MM.1S (cell line): ENCODE results near the gene ITSN1.

Source experiments
- DNase-seq: peaks from one replicate; pipeline ENCODE4 v3.0.0-alpha.2; 2015
- H2AFZ ChIP-seq: fragments of 300-600 bp; sonication (generic); 2 replicates; pipeline ENCODE4 v1.6.0; 2016; ENCODE audit warnings: antibody characterized with exemption, low read length
- H3F3A ChIP-seq: fragments of 300-600 bp; sonication (generic); 2 replicates; pipeline ENCODE4 v1.6.1; 2016; ENCODE audit warnings: mild to moderate bottlenecking, antibody characterized with exemption, low read length, moderate library complexity, mixed read lengths; ENCODE audit not compliant: insufficient read depth
- H3K27ac ChIP-seq: fragments of 300-600 bp; sonication (generic); 2 replicates; pipeline ENCODE4 v1.5.1; 2016; ENCODE audit warnings: mild to moderate bottlenecking, low read length
- H3K27me3 ChIP-seq: fragments of 300-600 bp; sonication (generic); replicated peaks from 2 replicates; pipeline ENCODE4 v1.6.0; 2016; ENCODE audit warnings: low read length; ENCODE audit not compliant: insufficient read depth
- H3K36me3 ChIP-seq: fragments of 300-600 bp; sonication (generic); replicated peaks from 2 replicates; pipeline ENCODE4 v1.6.1; 2016; ENCODE audit warnings: mild to moderate bottlenecking, low read length, mixed read lengths; ENCODE audit not compliant: insufficient read depth
- H3K4me1 ChIP-seq: fragments of 300-600 bp; sonication (generic); 2 replicates; pipeline ENCODE4 v1.6.1; 2016; ENCODE audit warnings: low read length, mixed read lengths
- H3K4me2 ChIP-seq: fragments of 300-600 bp; sonication (generic); 2 replicates; pipeline ENCODE4 v1.6.0; 2016; ENCODE audit warnings: low read depth, low read length
- H3K4me3 ChIP-seq: fragments of 300-600 bp; sonication (generic); 2 replicates; pipeline ENCODE4 v1.5.1; 2016; ENCODE audit warnings: low read length, mixed read lengths
- H3K79me2 ChIP-seq: fragments of 300-600 bp; sonication (generic); 2 replicates; pipeline ENCODE4 v1.6.1; 2016; ENCODE audit warnings: mixed run types, low read length, mixed read lengths
- H3K9ac ChIP-seq: fragments of 300-600 bp; sonication (generic); 2 replicates; pipeline ENCODE4 v1.6.1; 2016; ENCODE audit warnings: low read length, mixed read lengths
- H3K9me2 ChIP-seq: fragments of 300-600 bp; sonication (generic); replicated peaks from 2 replicates; pipeline ENCODE4 v1.6.1; 2016; ENCODE audit warnings: mild to moderate bottlenecking, low read length, mixed read lengths; ENCODE audit not compliant: insufficient read depth
- H3K9me3 ChIP-seq: fragments of 300-600 bp; sonication (generic); replicated peaks from 2 replicates; pipeline ENCODE4 v1.6.1; 2016; ENCODE audit warnings: mild to moderate bottlenecking, low read length, mixed read lengths; ENCODE audit not compliant: insufficient read depth
- H4K20me1 ChIP-seq: fragments of 300-600 bp; sonication (generic); 2 replicates; pipeline ENCODE4 v1.6.1; 2016; ENCODE audit warnings: mild to moderate bottlenecking, low read length, moderate library complexity, mixed read lengths; ENCODE audit not compliant: insufficient read depth
- EZH2 ChIP-seq: fragments of 300-600 bp; sonication (generic); optimal IDR thresholded peaks from 2 replicates; pipeline ENCODE3; 2017; ENCODE audit warnings: low read depth, mild to moderate bottlenecking, antibody characterized with exemption, low read length, mixed read lengths
- EZH2phosphoT487 ChIP-seq: fragments of 300-600 bp; sonication (generic); IDR thresholded peaks from 2 replicates; pipeline ENCODE4 v1.6.1; 2018; ENCODE audit warnings: antibody characterized with exemption, low read length
- TF ChIP-seq, protein P1 (sequence below): fragments of 300-600 bp; sonication (generic); IDR thresholded peaks from 2 replicates; pipeline ENCODE4 v1.5.1; 2016; ENCODE audit warnings: antibody characterized with exemption, low read length, mixed read lengths

Gene ITSN1

GRCh38 chr21:33937146-33937545, 294.8 kb downstream of the ITSN1 start:
- Histone ChIP-seq H3F3A (no peaks in the 10 kb centered on the region), H3K27me3 (no peaks in the 10 kb centered on the region), H3K9me2 (no peaks in the 10 kb centered on the region), H3K4me1 (no peaks in the 10 kb centered on the region), H3K9me3 (no peaks in the 10 kb centered on the region), H3K4me3 (no peak overlapping the region), H3K9ac (no peak overlapping the region), H2AFZ (no peak overlapping the region), H3K27ac (no peak overlapping the region), H3K36me3 (no peaks in the 10 kb centered on the region), H4K20me1 (no peaks in the 10 kb centered on the region), H3K4me2 (no peak overlapping the region), H3K79me2 (no peaks in the 10 kb centered on the region)
- TF ChIP-seq, protein P1, sequence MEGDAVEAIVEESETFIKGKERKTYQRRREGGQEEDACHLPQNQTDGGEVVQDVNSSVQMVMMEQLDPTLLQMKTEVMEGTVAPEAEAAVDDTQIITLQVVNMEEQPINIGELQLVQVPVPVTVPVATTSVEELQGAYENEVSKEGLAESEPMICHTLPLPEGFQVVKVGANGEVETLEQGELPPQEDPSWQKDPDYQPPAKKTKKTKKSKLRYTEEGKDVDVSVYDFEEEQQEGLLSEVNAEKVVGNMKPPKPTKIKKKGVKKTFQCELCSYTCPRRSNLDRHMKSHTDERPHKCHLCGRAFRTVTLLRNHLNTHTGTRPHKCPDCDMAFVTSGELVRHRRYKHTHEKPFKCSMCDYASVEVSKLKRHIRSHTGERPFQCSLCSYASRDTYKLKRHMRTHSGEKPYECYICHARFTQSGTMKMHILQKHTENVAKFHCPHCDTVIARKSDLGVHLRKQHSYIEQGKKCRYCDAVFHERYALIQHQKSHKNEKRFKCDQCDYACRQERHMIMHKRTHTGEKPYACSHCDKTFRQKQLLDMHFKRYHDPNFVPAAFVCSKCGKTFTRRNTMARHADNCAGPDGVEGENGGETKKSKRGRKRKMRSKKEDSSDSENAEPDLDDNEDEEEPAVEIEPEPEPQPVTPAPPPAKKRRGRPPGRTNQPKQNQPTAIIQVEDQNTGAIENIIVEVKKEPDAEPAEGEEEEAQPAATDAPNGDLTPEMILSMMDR: no peak
- TF ChIP-seq EZH2phosphoT487 (no peak), EZH2 (no peak)
- DNase-seq: no peak

GRCh38 chr21:33937931-33938339, 295.6 kb downstream of the ITSN1 start:
- Histone ChIP-seq H3K9me3 (no peaks in the 10 kb centered on the region), H3K4me1 (no peaks in the 10 kb centered on the region)
- TF ChIP-seq, protein P1: no peak
- no peak for TF ChIP-seq EZH2
- no peak for TF ChIP-seq EZH2phosphoT487

DNA sequence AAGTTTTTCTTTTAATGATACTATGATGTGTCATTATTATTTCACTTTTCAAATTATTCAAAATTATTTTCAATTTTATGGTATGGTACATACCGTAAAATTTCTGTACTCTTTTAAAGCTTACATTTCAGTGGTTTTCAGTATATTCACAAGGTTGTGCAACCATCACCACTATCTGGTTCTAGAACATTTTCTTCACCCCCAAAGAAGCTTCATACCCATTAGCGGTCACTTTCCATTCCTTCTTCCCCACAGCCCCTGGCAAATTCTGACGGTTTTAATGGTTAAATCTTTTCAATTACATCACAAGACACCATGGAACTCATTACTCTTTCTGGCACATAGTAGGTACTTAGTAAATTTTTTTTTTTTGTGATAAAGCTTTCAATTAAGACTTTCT, 296.1 kb downstream of the ITSN1 start:
- H3K4me1 ChIP-seq: no peaks in the 10 kb centered on the region
- H3K4me3 ChIP-seq: no peak overlapping the region
- no peak overlapping the region for H2AFZ ChIP-seq
- no peaks in the 10 kb centered on the region for H3K9me2 ChIP-seq
- no peaks in the 10 kb centered on the region for H3K36me3 ChIP-seq
- TF ChIP-seq EZH2 (no peak), EZH2phosphoT487 (no peak)
- TF ChIP-seq, protein P1: no peak
- no peak for DNase-seq
- no peak overlapping the region for H3K4me2 ChIP-seq
- H3K27me3 ChIP-seq: no peaks in the 10 kb centered on the region
- no peaks in the 10 kb centered on the region for H4K20me1 ChIP-seq
- no peaks in the 10 kb centered on the region for H3F3A ChIP-seq
- H3K9ac ChIP-seq: no peak overlapping the region
- H3K27ac ChIP-seq: no peak overlapping the region
- H3K79me2 ChIP-seq: no peaks in the 10 kb centered on the region
- no peaks in the 10 kb centered on the region for H3K9me3 ChIP-seq

More at GRCh38 chr21:33937931-33938339, 295.6 kb downstream of the ITSN1 start:
- Histone ChIP-seq H3K9ac (no peak overlapping the region), H3K79me2 (no peaks in the 10 kb centered on the region), H3F3A (no peaks in the 10 kb centered on the region), H3K4me3 (no peak overlapping the region), H3K36me3 (no peaks in the 10 kb centered on the region), H3K9me2 (no peaks in the 10 kb centered on the region), H4K20me1 (no peaks in the 10 kb centered on the region), H3K4me2 (no peak overlapping the region), H3K27ac (no peak overlapping the region), H3K27me3 (no peaks in the 10 kb centered on the region), H2AFZ (no peak overlapping the region)
- no peak for DNase-seq
